DMS53 (cell line): ENCODE data around the gene C1orf146.
A peak's percentile ranks its signal among the peaks of the same experiment; 100 is the strongest.
"Not testable (repeated sequence)": the region's sequence is repeated elsewhere in the genome, so short reads cannot be mapped to it uniquely, and the experiment has no call there.

Experiments used
- DNase-seq: peaks from one replicate; lab custom pipeline; 2025; lab: John Stamatoyannopoulos, UW

C1orf146 gene, protein sequence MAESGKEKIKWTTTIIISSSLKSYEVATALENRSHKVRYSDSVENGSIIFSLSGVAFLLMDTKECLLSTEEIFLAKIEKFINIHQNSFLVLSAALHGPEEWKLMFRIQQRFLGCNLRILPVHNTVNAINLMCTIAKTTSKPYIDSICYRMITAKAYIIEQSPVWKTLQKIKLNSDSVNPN

DNA sequence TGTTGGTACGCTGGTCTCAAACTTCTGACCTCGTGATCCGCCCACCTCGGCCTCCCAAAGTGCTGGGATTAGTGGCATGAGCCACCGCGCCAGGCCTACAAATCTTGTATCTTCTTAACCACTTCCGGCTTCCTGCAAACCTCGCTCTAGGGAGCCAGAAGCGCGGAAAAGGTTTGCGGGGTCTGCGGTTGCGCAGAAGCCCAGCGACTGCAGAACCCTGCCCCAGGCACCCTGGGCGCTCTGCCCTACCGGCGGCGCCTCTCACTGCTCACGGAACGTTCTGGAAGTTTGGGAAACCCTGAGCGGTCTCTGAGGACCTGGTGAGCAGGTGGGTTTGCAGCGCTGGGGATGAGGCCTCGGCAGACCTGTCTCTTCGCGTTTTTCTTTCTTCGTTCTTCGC is at the start of gene C1orf146:
Gene C1orf146 (plus strand): TSS at position 195 of the 400 bp plus-strand sequence. CDS start 13,506 bp downstream, outside the sequence.
- no peak for DNase-seq

DNA sequence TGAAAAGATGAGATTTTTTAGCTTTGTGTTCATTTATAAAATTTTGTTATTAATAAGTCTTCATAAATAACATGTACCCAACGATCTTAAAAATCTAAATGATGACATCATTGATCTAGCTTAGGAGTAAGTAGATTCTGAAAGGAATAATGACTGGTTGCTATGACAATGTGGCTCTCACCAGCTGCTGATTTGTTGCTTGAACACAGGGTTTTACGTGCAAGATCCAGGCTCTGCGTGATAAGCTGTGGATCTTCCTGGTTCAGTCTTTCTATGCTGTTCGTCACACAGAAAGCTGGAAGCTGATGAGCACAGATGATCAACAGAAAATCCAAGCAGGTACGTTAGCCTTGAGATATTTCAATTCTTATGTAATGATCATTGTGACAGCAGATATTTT is 49.1 kb upstream of the C1orf146 start:
- DNase-seq: peak; percentile 45

DNA sequence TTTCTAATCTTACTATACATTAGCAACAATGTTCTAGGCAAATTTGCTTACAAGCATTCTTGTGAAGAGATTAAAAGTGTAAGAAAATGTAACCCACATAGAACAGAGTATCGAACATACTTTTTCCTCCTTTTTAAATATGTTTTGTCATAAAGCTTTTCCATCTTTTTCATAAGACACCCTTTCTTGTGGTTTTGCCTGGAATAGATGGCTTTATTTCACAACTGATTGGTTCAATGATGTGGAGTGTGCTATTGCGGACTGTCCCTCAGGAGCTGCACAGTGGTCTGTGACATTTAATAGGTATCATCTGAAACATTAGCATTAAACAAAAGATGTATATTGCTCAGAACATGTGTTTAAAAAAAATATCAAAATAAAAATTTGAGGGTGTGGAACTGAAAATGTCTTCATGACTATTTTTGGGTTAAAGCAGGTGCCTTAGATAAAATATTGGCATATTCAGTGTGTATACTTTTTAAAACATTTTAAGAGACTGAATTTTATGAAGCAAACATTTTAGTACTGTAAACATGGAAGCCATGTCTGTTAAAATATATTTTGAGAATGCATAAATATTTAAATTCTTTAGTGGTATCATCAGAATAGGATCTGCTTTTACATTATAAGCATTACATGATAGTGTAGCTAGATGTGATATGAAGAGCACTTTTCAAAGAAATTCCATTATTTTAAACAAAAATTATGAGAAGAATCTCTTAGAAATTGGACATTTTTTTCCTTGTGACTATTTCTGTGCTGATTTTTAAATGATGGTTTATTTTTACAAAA is 48.3 kb upstream of the C1orf146 start:
- no peak for DNase-seq

GRCh38 chr1:92184632-92185031 is 33.1 kb upstream of the C1orf146 start:
- DNase-seq: no peak

GRCh38 chr1:92186081-92186480 is 31.6 kb upstream of the C1orf146 start:
- DNase-seq: peak; percentile 56

DNA sequence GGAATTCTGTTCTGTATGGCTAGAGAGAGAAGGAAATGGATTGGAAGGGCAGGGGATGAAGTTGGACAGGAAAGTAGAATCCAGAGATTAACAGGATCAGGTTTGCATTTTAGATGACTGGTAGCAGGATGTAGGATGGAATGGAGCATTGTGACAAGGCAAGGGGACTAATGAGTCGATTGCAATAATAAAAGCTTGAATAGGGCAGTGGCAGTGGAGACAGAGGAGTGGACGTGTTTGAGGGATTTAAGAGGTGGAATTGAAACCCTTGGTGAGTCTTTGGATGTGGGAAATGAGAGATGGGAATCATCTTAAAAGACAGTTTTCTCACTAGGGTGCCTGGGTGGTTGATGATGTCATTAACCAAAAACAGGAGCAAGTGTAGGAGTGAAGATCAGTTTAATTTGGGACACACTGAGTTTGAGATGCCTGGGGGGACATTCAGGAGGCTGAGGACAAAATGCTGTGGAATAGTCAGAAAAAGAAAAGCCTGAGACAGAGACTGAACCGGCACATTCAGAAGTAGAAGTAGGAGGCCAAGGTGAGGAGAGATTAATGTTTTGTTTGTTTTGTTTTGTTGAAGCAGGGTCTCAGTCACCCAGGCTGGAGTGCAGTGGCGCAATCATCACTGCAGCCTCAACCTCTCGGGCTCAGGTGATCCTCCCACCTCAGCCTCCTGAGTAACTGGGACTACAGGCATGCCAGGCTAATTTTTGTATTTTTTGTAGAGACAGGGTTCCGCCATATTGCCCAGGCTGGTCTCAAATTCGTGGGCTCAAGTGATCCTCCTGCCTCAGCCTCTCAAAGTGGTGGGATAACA is 29.1 kb upstream of the C1orf146 start:
- DNase-seq: no peak

DNA sequence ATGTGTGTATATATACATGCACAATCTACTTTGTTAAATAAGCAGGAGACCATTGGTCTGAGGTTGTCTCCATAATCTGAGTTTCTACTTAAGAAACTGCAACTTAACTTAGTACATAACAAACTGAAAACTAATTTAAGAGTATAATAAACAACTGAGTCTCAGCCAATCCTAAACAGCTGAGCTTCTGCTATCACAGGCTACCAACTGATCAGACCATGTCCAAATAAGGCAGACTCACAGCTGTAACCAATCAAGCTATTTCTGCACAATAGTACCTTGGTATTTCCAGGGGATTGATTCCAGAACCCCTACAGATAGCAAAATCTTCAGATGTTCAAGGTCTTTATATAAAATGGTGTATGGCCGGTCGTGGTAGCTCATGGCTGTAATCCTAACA is 26.0 kb upstream of the C1orf146 start:
- no peak for DNase-seq

GRCh38 chr1:92192246-92192645 is 25.5 kb upstream of the C1orf146 start:
- no peak for DNase-seq

DNA sequence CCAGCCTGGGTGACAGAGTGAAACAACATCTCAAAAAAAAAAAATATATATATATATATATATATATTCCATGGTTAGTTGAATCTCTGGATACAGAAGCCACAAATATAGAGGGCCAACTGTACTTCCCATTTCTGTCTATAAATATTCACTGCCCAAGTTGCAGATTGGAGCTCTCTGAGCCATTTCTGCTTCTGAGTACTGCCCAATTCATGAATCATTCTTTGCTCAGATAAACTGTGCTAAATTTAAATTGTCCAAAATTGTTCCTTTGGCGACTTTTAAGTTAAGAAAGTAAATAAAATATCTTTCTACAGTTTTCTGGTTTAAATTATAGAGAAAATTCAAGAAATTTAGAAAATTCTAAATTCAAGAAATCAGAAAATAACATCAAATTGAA is 23.2 kb upstream of the C1orf146 start:
- DNase-seq: no peak

DNA sequence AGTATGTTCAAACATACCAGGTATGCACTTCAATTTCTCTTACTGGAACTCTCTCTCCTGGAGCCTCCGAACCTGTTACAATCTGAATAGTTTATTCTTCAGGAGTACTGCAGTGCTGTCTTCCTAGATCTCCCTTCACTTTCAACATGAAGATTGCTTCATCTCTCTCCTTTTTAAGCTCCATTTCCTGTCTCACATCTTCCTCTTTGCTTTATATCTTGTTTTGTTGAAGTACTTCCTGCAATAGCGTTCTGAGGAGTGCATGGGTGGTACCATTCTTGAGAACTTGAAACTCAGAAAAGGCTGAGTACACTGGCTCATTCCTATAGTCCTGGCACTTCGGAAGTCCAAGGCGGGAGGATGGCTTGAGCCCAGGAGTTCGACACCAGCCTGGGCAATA is 15.7 kb upstream of the C1orf146 start:
- peak; percentile 40 for DNase-seq

DNA sequence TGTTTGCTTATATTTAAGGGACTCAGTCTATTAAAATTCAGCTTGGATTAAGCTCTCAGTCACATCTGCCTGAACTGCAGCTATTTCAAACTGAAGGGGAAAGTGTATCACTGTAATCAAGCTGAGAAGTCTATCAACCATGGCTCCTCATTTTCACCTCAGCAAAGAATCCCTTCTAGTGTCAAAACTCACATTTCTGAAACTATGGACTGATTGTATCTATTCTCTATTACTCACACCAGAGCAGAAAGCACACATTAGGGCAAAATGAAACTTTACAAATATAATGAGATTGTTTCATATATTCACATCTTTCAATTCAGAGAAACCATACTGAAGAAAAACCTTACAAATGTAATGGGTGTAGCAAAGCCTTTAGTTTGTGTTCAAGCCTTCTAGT is 14.6 kb upstream of the C1orf146 start:
- DNase-seq: no peak

- peak; percentile 15 for DNase-seq
Observed at GRCh38 chr1:92210701-92211100, 7.0 kb upstream of the C1orf146 start.

DNA sequence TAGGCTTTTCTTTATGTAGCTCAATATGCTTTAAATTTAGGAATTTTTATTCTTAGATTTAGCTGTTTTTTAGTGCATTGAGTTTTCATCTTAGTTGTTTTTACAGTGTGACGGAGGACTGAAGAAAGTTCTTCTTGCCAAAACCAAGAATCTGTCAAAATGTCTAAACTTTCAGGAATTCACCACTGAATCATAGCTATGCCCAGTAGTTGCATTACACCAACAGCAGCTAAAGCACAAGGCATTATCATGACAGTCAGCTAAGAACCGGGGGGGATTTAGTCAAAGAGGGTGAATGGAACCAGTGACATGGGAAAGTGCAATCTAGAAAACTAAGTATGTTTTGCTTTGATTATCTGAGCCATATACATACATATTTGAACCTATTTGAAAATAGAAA is 6.5 kb upstream of the C1orf146 start:
- DNase-seq: no peak

DNA sequence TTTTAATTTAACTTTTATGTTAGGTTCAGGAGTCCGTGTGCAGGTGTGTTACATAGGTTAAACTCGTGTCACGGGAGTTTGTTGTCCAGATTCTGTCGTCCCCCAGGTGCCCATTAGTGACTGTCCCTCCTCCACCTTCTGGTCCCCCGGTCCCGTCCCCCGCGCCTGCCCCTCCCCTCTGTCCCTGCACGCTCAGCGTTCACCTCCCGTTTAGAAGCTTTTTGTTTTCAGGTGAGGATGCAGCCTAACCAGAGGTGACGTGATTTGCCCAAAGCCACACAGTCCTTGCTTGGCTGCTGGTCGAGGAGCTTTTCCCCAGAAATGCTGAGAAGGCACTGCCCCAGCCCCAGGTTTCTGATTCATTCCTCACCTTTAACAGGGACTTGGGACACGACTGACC is 844 bp downstream of the C1orf146 start:
- no peak for DNase-seq

- no peak for DNase-seq
Observed at GRCh38 chr1:92219028-92219427, 1.3 kb downstream of the C1orf146 start.

DNA sequence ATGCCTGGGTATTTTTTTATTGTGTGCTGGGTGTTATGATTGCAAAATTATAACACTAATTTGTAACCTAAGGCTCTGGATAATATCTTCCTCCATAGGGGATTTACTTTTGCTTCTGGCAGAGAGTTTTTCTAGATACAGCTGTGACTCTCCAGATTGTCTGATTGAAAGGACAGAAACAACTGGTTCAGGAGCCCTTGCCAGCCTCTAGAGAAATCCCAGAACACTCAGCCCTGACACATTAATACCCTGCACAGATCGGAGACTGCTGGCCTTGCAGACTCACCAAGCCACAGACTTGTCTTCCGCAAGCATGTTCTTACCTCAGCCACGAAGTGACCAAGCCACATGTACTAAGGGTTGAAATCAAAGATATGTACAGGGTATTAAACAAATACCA is 10.7 kb downstream of the C1orf146 start:
- DNase-seq: no peak

DNA sequence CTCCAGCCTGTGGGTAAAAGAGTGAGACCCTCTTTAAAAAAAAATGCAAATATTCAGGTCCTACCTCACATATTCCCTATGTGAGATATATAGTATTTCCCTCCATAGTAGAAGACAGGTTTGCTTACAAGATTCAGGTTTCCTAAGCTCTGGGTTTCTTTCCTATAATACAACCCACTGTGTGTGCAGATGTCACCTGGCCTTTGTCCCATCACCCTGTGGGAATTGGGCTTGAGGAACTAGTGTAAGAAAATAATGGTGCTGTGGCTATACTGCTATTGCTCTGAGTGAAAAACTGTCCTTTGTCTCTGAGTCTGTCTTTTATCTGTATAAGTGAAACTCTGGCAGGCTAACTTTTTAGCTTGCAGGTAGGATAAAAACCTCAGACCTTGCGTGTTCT is 13.0 kb downstream of the C1orf146 start:
- DNase-seq: no peak

- DNase-seq: no peak
Observed at GRCh38 chr1:92240034-92240433, 22.3 kb downstream of the C1orf146 start.

DNA sequence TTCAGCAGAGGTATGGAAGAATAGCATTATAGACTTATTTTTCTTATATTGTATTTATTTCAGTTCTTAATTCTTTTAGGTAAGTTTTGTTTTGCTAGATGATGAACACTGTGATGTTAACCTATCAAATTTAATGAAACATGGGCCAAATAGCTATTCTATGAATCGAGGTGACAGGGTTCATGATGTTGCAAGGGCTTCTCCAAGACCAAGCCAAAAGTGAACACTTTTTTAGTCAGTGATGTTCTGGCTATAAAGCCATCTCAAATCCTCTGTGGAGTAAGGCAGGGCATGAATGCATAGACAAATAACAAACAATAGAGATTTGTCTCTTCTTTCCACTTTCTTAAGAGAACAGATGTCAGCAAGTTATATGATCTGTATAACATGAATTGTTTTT is 26.7 kb downstream of the C1orf146 start:
- no peak for DNase-seq

DNA sequence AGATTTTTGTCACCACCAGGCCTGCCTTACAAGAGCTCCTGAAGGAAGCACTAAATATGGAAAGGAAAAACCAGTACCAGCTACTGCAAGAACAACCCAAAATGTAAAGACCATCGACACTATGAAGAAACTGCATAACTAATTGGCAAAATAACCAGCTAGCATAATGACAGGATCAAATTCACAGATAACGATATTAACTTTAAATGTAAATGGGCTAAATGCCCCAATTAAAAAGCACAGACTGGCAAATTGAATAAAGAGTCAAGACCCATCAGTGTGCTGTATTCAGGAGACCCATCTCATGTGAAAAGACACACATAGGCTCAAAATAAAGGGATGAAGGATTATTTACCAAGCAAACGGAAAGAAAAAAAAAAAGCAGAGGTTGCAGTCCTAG is 37.0 kb downstream of the C1orf146 start:
- DNase-seq: not testable (repeated sequence)

DNA sequence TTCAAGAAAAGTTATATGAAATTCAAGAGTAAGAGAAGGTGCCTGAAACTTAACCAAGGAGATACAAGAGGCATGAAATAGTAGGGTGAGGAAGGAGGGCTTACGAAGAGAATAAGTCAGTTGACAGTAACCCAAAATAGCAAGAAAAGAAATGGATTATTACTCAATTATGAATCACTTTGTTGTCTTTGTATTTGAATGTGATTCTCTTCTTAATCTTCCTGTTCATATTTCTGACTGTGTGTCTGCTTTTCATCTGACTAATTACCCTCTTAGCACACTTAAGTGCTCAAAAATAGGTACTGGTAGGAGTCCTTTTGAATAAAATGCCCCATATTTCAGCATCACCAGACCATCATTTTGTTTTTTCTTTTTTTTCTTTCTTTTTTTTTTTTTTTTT is 41.6 kb downstream of the C1orf146 start:
- DNase-seq: no peak

DNA sequence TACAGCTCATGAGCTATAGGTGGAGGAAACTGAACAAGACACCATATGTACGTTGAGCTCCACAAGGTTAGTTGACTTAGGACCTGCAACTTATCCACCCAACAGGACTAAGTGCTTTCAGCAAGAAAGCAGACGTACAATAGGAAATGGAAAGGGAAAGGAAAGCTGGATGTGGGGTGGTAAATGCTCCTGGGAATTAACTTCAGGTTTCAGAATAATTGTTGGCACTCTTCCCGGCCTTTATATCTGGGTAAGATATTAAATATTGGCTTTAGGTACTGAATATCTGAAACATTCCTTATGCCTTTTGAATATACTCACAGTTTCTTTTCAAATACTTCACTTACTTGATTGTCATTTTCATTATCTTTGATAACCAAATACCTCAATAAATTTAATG is 44.8 kb downstream of the C1orf146 start:
- no peak for DNase-seq

- no peak for DNase-seq
Observed at GRCh38 chr1:92273039-92273438, 55.3 kb downstream of the C1orf146 start.
